ENCODE data around the gene NAA35.
"Not testable (repeated sequence)": the region's sequence is repeated elsewhere in the genome, so short reads cannot be mapped to it uniquely, and the experiment has no call there.

Gene NAA35

DNA sequence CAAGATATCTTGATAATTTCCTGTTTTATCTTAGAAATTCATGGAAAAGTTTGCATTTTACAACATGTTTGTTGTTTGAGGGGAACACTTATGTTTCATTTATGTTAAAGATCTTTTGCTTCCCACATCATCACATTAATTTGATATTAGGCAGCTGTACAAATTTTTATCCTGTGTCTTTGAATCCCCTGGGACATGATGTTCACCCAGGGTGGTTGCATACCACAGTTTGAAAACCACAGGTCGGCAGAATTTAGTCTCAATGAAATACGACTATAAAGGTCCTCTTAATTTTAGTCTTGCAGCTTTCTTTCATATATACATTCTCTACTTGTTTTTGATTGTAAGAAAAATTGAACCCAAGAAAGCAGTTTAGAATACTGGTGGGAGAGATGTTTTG, 3.7 kb downstream of the NAA35 start:
- no peak for DNase-seq (ENCODE audit: low spot score)

DNA sequence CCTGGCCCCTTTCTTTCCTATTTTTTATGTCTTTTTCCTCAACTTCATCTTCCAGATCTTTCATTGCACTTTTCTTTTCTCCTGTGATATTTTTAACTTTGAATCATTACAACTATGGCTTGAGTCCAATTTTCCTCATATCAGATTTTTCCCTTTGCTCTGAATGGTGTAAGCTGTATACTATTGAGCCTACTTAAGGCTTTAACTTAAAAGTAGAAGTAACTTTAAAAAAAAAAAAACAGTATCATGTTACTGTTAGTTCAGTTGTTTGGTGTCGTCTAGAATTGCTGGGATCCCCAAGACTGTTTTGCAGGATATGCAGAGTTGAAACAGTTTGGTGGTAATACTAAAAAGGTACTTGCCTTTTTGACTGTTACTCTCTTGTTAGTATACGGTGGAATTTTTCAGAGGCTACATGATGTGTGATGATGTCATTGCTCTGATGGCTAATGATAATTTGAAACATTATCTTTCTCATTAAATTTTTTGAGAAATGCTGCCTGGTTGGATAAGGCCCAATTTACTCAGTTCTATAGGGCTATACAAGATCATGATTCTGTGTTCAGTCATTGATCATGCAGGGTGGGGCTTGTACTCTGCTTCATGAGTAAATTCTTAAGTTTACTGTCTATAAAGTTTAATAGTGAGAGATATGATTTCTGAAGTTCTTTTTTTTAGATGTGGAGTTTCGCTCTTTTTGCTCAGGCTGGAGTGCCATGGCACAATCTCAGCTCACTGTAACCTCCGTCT, 8.8 kb downstream of the NAA35 start:
- no peak for DNase-seq (ENCODE audit: low spot score)

DNA sequence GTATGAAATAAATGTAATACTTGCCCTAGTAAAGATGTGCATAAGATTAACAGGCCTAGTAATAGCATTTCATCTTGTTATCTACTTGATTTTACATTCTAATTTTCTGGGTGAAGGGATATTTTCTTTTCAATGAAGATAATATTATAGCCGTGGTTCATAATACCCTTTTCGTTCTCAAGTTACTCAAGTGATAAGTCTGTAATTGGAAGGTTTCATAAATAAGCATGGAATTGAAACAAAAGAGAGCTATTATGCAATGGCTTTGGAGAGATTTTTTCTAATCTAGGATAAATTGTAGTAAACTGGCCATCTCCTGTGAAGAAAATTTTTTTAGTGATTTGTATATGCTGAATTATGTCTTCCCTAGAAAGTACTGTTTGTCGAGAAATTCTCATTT, 19.0 kb downstream of the NAA35 start:
- no peak for DNase-seq (ENCODE audit: low spot score)

DNA sequence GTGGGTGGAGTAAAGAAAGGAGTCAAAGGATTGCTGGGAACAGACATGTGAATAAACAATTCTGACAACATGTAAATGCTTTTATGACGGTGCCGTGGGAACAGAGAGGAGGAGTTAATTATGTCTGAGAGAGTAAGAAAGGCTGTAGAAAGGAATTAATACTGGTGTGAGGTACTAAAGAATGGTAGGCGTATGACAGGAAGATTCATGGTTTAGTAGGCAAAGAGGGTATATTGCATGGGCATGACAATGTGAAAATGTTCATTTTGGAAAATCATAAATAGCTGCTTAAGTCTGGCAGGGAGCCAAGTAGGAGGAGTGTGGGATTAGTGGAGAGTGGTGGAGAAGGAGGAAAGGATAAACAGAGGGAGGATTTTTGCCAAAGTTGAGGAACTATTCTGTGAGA, 19.7 kb downstream of the NAA35 start:
- DNase-seq (ENCODE audit: low spot score) = peak; percentile 47

DNA sequence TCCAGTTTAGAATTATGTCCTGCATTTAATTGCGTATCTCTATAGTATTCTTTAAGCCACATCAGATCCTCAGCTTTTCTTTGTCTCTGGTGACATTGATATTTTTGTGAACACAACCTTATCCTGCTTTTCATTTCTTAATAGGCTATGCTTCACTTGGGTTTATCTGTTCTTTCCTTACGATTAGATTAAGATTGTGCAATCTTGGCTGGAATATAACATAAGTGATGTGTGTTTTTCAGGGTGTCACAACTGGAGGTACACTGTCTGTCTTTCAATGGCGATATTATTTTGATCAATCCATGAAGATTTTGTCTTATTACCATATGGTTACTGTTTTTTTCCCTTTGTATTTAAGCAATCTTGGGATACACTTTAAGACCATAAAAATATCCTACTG, 23.6 kb downstream of the NAA35 start:
- DNase-seq (ENCODE audit: low spot score) = no peak

DNA sequence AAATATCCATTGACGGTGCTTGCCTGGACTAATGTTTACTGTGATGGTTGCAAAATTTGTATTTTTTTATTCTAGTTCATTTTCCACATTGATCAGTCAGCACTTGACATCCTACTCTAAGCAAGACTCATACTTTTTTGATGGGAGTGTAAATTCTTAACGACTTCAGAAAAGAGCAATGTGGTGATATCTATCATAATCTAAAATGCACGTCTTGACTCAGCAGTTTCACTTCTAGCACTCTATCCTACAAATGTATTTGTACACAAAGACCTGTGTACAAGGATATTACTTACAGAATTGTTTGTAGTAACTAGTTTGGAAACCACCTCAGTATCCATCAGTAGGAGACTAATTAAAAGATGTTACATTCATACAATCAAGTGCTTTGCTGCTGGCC, 24.0 kb downstream of the NAA35 start:
- DNase-seq (ENCODE audit: low spot score) = no peak

DNA sequence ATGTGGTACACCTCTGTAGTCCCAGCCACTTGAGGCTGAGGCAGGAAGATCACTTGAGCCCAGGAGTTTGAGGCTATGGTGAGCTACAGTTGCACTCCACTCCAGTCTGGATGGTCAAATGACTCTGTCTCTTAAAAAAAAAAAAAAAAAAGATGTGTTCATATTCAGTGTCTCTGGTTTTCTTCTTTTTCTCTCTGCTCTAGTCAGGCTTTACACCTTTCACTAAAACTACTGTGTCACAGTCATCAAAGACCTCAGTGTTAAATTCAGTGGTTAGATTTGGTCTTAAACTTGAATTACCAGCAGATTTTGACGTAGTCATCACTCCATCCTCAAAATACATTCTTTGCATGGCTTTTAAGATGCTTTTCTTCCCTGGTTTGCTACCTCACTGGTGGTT, 28.8 kb downstream of the NAA35 start:
- no peak for DNase-seq (ENCODE audit: low spot score)

DNA sequence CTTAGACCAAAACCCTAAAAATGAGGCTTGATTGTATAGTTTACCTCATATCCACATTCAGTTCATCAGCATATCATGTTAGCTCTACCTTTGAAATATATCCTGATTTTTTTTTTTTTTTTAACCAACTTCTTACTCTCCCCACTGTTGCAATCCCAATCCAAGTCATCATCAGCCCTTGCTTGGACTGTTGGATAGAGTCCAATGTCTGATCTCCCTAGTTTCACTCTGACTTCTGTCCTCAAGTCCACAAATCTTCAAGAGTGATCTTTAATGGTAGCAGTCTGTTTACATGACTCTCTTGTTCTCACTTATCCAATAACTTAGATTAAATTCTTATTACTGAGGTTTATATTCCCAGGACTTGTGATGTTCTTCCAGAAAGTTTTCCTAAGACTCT, 30.8 kb downstream of the NAA35 start:
- DNase-seq (ENCODE audit: low spot score) = no peak

DNA sequence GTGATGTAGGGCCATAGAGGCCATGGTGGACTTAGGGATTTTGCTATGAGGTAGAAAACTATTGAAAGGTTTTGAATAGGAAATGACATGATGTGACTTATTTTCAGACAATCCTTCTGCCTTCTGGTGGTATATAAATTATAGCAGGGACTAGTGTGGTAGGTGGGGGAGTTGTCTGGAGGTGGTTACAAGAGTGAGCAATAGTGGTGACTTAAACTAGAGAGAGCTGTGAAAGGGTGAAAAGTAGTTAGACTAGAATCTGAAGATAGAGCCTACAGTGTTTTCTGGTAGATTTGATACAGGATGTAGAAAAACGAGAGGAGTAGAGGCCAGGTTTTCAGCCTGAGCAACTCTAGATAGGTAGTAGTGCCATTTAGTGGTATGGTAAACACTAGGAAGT, 32.3 kb downstream of the NAA35 start:
- DNase-seq (ENCODE audit: low spot score) = no peak

DNA sequence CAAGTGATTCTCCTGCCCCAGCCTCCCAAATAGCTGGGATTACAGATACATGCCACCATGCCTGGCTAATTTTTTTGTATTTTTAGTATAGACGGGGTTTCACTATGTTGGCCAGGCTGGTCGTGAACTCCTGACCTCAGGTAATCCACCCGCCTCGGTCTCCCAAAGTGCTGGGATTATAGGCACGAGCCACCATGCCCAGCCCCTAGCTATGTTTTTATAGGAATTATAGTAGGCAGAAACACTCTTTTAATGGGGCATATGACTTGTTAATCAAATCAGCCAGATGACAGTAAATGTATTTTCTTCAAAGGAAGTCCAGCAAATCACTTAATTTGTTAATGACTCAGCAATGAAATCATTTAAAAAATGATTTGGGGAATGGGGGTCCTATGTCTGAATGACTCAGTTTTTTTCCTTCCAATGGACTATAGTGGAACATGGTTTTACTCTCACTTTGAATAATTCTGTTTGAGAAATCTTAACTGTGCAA, 33.2 kb downstream of the NAA35 start:
- DNase-seq (ENCODE audit: low spot score) = not testable (repeated sequence)

DNA sequence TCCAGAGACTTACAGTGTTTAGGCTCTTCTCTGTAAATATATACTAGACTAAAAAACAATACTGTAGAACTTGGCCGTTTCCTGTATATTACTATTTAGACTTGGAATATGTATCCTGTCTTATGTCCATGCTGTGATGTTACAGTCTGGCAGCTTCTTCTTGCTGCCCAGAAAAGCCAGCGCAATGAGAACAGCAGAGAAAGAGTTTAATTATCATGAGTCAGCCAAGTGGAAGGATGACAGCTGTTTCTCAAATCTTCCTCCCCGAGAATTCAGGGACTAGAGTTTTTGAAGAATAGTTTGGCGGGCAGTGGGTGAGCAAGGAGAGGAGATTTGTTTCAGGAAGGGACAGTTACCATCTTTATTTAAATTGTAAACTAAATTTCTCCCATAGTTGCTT, 37.5 kb downstream of the NAA35 start:
- DNase-seq (ENCODE audit: low spot score) = no peak

DNA sequence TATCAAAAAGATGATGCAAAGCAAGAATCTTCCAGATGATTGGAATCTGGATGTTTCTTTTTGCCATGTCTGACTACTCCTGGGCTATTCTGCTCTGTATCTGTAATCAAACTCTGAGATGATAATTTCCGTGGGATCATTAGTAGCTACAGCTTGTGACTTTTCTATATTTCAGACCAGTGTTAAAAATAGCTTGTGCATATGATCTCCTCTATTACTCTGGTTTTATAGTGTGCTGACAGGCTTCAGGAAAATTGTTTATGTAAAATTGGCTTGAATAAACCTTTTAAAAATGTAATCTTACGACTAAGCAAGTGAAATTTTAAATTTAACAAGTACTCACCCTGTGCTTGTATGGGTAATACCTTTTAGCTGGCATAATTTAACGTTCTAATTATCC, 40.4 kb downstream of the NAA35 start:
- no peak for DNase-seq (ENCODE audit: low spot score)

DNA sequence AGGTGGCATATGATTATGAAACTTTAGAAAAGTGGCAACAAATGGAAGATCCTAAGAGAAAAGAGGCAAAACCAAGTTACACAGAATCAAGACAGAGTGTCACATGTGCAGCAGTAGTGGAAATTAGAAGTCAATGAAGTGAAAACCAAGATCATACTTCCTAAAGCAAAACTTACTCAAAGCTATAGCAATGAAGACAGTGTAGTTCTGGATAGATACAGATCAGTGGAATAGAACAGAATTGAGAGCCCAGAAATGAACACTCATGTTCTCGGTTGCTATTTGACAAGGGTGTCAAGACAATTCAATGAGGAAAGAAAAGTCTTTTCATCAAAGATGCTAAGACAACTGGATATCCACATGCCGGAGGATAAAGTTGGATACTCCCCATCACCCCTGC, 43.5 kb downstream of the NAA35 start:
- DNase-seq (ENCODE audit: low spot score) = no peak

DNA sequence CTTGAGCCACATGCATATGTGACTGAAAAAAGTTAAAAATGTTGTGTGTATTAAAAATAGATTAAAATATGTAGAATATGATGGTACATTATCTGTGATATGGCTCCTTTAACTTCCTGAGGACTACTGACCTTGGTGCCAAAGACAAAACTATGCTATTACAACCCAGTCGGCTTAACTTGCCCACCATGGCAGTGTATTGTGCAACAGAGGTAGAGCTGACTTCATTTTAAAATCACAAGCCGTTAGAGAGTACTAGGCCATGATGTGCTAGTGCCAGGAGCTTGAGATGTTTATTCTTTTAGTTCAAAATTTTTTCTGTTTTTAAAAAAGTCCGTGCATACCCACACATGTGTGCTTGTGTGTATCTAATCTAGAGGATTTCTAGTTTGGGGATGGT, 46.3 kb downstream of the NAA35 start:
- DNase-seq (ENCODE audit: low spot score) = no peak

DNA sequence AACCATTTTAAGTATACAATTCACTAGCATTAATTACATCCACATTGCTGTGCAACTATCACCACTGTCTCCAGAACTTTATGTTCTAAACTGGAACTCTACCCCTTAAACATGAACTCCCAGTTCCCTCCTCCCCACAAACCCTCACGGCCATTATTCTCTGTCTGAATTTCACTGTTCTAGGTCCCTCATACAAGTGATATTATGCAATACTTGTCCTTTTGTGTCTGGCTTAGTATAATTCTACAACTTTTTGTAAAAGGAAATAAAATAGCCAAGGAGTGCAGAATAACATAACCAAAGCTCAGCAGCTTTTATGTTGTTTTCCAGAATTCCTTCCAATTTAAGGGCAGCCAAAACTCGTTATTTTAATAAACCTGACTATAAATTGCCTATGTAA, 53.2 kb downstream of the NAA35 start:
- no peak for DNase-seq (ENCODE audit: low spot score)

DNA sequence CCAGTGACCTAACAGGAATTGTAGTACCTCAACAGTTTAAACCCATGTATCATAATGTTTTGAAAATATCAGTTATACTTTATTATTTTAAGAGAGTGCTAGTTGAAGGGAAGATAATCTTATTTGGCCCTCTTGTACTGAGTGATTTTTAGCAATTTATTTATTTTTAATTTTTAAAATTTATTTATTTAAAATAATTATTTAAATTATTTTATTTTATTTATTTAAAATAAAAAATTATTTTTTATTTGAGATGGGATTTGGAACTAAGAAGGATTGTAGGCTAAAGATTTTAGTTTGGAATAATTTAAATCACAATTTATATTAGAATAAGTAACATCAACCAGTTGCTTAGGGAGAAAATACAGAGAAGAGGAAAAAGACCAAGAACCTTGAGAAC, 54.2 kb downstream of the NAA35 start:
- DNase-seq (ENCODE audit: low spot score) = no peak

DNA sequence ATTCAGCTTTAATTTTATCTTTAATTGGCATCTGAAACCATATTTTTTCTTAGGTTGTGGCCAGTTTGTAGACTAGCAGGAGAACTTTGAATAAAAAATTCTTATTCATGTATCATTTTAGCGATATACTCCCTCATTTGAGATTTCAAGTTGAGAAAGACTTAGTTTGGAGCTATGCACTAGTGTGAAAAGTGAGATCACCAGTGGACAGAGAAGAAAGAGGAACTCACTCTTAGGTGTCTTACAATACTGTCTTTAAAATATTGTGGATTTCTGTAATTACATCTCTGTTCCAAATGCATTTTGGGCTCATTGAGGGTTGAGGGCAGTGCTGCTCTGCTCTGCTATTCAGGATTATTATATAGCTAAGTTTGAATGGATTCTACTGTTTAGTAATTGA, 54.7 kb downstream of the NAA35 start:
- DNase-seq (ENCODE audit: low spot score) = no peak

DNA sequence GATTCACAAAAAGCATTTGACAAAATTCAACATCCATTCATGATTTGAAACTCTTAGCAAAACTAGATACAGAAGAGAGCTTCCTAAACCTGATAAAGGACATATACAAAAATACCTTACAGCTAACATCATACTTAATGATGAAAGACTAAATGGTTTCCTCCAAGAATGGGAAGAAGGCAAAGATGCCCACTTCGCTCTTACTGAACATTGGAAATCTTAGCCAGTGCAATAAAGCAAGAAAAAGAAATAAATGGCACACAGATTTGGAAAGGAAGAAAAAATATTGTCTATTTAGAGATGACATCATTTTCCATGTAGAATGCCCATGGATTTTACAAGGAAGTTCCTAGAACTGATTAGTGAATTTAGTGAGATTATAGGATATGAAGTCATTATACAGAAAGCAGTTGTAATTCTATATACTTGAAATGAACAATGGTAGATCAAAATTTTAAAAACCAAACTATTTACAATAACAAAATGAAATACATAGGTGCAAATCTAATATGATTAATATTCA, 64.4 kb downstream of the NAA35 start:
- DNase-seq (ENCODE audit: low spot score) = no peak

DNA sequence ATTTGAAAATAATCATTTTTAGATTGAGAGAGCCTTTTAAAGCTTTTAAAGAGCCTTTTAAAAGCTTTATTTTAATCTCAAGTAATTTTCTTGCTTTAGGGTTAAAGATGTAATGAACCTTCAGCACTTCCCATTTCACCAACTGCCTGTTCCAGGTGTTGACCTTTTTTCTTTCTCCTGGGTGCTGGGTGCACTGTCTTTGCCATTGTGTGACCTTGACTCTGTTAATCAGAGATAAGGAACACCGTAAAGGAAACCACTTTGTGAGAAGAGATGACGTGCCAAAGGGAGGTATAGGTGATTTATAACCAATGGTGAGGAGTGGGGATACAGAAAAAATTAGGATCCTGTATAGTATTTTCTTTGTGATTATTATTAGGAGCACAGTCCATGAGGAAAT, 68.2 kb downstream of the NAA35 start:
- no peak for DNase-seq (ENCODE audit: low spot score)

DNA sequence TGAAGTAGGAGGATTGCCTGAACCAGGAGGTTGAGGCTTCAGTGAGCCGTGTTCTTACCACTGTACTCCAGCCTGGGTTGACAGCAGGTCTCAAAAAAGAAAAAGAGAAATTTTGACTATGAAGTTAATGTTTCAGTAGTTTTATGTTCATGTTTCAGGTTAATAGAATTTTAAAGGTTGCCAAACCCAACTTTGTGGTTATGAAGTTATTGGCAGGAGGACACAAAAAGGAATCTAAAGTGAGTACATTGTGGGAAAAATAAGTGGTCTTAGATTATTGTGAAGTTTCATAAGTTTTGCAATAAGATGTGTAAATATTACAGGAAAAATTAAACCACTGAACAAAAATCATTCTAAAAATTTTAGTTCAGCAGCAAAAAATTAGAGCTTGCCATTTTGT, 79.8 kb downstream of the NAA35 start:
- DNase-seq (ENCODE audit: low spot score) = no peak

DNA sequence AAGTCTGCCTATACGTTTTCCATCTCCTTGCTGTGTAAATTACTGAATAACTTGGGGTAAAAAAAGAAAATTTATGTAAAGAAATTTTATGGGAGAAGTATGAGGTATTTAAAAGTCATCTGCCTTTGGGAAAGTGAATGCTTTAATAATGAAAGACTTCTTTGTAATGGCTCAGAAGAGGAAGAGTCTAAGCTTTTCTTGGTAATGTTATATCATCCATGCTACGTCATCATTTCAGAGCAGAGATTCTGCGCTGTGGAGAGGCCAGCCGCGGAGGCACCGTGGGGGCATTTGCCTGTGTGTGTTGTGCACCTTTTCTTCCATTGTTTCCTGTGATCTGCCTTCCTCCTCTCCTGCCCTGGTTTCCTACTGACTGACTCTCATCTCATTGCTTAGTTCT, 80.2 kb downstream of the NAA35 start:
- no peak for DNase-seq (ENCODE audit: low spot score)

DNA sequence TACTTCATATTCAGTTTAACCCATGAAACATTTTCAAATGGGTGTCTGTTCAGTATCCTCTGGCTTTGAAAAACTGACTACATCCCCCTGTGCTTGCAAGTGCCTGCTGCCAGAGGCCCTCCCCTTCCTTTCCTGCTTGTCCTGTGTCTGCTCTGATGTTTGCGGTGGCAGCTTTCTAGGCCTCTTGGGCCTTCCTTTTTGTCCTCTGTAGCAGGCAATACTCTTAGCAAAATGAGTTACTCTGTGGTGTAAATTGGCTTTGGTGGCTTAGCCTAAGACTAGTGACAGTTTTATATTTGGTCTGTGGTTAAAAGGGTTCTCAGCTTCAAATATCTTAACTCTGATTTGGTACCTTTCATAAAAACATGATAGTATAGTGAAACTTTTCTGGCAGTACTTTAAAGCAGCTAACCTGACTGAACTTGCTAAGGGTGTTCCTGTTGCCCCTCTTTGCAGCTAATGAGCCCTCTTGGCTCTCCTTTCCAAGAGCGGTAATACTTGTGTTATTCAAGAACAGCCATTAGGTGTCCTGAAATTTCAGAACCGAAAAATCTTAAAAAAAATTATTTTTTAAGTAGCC, 81.8 kb downstream of the NAA35 start:
- no peak for DNase-seq (ENCODE audit: low spot score)

DNA sequence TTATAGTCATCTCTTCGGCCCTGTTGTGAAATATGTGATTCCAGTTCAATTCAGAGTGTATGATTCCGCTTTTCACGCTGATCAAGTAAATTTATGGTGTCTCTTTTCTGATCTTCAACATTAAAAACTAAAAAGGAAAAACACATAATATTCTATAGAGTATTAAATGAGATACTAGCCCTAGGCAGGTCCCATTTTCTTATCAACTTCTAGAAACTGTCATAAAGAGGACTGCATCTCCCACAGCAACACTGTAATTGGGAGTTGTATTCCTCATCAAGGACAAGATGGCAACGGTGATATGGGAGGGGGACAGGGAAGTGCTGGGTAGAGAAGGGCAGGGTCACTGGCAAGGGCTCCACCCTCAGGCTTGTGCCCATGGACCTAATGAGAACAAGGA, 86.8 kb downstream of the NAA35 start:
- DNase-seq (ENCODE audit: low spot score) = no peak

Measured in D341Med (cell line).